BJ (cell line): ENCODE data around the gene DUOXA1. TPM values are rescaled to one million over a fixed set of nuclear protein-coding genes. Genes with fewer than 3 reads are reported as not detected.

Experiments
- CTCF ChIA-PET: fragments of 350-600 bp; formaldehyde crosslinking; extraction: SDS; loops from one replicate; lab custom pipeline; 2021; ENCODE audit warnings: antibody characterized with exemption, inconsistent platforms; lab: Yijun Ruan, JAX
- POLR2A ChIA-PET: fragments of 300-600 bp; sonication (Branson Sonifier 250); formaldehyde crosslinking; extraction: SDS; loops from one replicate; lab custom pipeline; 2021; ENCODE audit warnings: antibody characterized with exemption; lab: Charles Lee
- DNase-seq: peaks from one replicate; pipeline ENCODE4 v3.0.0-alpha.2; 2011; ENCODE audit warnings: low read depth
- H3K27me3 ChIP-seq: 2 replicates; pipeline ENCODE4 v1.6.0; 2011; ENCODE audit warnings: low read length; ENCODE audit not compliant: control insufficient read depth, insufficient read depth
- H3K36me3 ChIP-seq: 2 replicates; pipeline ENCODE4 v1.5.1; 2011; ENCODE audit warnings: low read length; ENCODE audit not compliant: control insufficient read depth, insufficient read depth
- H3K4me3 ChIP-seq: 2 replicates; pipeline ENCODE4 v1.5.1; 2011; ENCODE audit warnings: low read depth, mild to moderate bottlenecking, control low read depth, low read length
- CTCF ChIP-seq: IDR thresholded peaks from 2 replicates; pipeline ENCODE4 v1.5.1; 2011; ENCODE audit warnings: low read depth, mild to moderate bottlenecking, control low read depth, inconsistent platforms, low read length, moderate library complexity; ENCODE audit not compliant: insufficient read depth
- polyA plus RNA-seq: library from polyadenylated mRNA; depleted of rRNA; stranded (reverse); fragments of >200 nt; gene quantifications from 2 replicates; pipeline ENCODE4 v1.2.3, GENCODE V29; 2011

The DUOXA1 gene
- polyA plus RNA-seq, 1 experiment = not detected

- H3K4me3 ChIP-seq = no peak overlapping the region
- H3K27me3 ChIP-seq = peaks cover 31% of the 10 kb centered on the region
- no peaks in the 10 kb centered on the region for H3K36me3 ChIP-seq
- TF ChIP-seq CTCF = no peak
- ChIA-PET CTCF (interaction anchor here (0.8 kb wide), 1 partner anchor 13 kb away, joined by 3 read pairs; no protein-coding TSS in a partner anchor), POLR2A (interaction anchor here (0.5 kb wide), 1 partner anchor 51 kb away, joined by 3 read pairs; no protein-coding TSS in a partner anchor)
- DNase-seq = no peak
Measured at GRCh38 chr15:45134682-45135604, 5.3 kb upstream of the DUOXA1 start.

GRCh38 chr15:45134046-45134445, 4.4 kb upstream of the DUOXA1 start:
- CTCF ChIA-PET = interaction anchor here (5.0 kb wide), 1 partner anchor 16 kb away, joined by 24 read pairs; no protein-coding TSS in a partner anchor
- DNase-seq = no peak
- Histone ChIP-seq H3K4me3 (no peak overlapping the region), H3K36me3 (no peaks in the 10 kb centered on the region), H3K27me3 (peaks cover 40% of the 10 kb centered on the region)
- TF ChIP-seq CTCF = no peak
- POLR2A ChIA-PET = no interaction called here

- H3K4me3 ChIP-seq = no peak overlapping the region
- DNase-seq = no peak
- POLR2A ChIA-PET = no interaction called here
- CTCF ChIA-PET = interaction anchor here (1.2 to 5.0 kb wide), 3 partner anchors 15 to 71 kb away, joined by 3 to 24 read pairs (median 3); no protein-coding TSS in a partner anchor
- H3K27me3 ChIP-seq = peaks cover 44% of the 10 kb centered on the region
- no peak for TF ChIP-seq CTCF
- H3K36me3 ChIP-seq = no peaks in the 10 kb centered on the region
Measured at GRCh38 chr15:45133561-45133920, 3.9 kb upstream of the DUOXA1 start.

GRCh38 chr15:45132844-45133560, 3.3 kb upstream of the DUOXA1 start:
- H3K4me3 ChIP-seq = no peak overlapping the region

More at GRCh38 chr15:45132844-45133560, 3.3 kb upstream of the DUOXA1 start:
- ChIA-PET POLR2A (no interaction called here), CTCF (interaction anchor here (0.7 to 5.0 kb wide), 4 partner anchors 15 to 72 kb away, joined by 3 to 24 read pairs (median 4); no protein-coding TSS in a partner anchor)
- no peak for DNase-seq
- TF ChIP-seq CTCF = no peak
- no peaks in the 10 kb centered on the region for H3K36me3 ChIP-seq
- H3K27me3 ChIP-seq = peaks cover 50% of the 10 kb centered on the region
